Measurements from ENCODE around the gene ECT2L.

GRCh38 chr6:138818496-138819194 is 22.8 kb downstream of the ECT2L start:
- TF ChIP-seq POLR2A (IDR thresholded peaks at IDR 0.05; ENCODE audit: borderline replicate concordance, extremely low read depth, insufficient read depth, insufficient read length), result no peak
- TF ChIP-seq FOSL1 (IDR thresholded peaks at IDR 0.05; ENCODE audit: low read depth), result no peak
- TF ChIP-seq CTCF (IDR thresholded peaks at IDR 0.05 in 2 of 3, conservative IDR thresholded peaks at IDR 0.05 in 1 of 3; ENCODE audit: borderline replicate concordance in 1 of 3, insufficient read depth in 1 of 3, low read depth in 2 of 3, low read length in 2 of 3), result no peak
- no peak for TF ChIP-seq REST (IDR thresholded peaks at IDR 0.05; ENCODE audit: low read depth)
- TF ChIP-seq EZH2 (IDR thresholded peaks at IDR 0.05), result no peak
- no peak for TF ChIP-seq ZNF274 (IDR thresholded peaks at IDR 0.05; ENCODE audit: low read depth, low read length)
- TF ChIP-seq EGR1 (IDR thresholded peaks at IDR 0.05; ENCODE audit: low read depth), result no peak
- TF ChIP-seq RAD21 (IDR thresholded peaks at IDR 0.05; ENCODE audit: low read depth), result no peak
- TF ChIP-seq MAX (IDR thresholded peaks at IDR 0.05), result no peak
